GM21381 (cell line): ENCODE measurements around the gene TIMD4.
"Not testable (repeated sequence)": the region's sequence is repeated elsewhere in the genome, so short reads cannot be mapped to it uniquely, and the experiment has no call there.

Experiments used
- ATAC-seq: cut with Tn5 transposase; IDR thresholded peaks from one replicate; pipeline ENCODE4 v1.9.1; 2021; ENCODE audit warnings: mild to moderate bottlenecking, moderate library complexity; ENCODE audit not compliant: unreplicated experiment

Gene TIMD4

DNA sequence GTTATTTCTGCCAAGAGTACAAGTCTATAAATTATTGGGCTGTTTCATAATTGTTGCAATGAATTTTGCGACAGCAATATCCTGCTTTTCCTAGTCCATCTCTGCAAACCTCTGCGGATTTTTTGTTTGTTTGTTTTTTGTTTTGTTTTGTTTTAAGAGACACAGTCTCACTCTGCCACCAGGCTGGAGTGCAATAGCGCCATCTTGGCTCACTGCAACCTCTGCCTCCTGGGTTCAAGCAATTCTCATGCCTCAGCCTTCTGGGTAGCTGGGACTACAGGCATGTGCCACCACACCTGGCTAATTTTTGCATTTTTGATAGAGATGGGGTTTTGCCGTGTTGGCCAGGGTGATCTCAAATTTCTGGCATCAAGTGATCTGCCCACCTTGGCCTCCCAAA, 37.3 kb downstream of the TIMD4 start:
- ATAC-seq, result not testable (repeated sequence)

DNA sequence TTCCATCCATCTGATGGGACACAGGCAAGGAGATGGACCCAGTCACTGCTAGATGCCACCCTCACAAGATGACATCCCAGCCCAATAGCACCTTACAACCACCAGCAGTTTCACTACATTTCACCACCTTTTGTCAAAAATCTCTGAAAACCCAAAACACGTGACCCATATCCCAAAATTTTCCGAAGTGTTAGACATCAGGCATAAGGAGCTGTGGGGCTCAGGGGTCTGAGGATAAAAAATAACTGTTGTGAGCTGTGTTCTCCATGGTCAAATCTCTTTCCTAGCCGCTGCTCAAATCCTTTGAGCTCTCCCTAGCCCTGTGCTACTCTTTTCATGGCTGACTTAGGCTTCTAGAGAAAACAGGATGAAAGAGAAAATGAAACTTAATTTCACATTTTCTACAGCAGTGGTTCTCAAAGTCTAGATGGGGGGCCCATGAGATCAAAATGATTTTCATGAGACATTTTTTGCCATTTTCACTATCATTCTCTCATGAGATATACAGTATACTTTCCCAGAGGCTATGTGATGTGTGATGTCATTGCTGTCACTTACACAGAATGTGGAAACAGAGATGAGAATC, 40.7 kb downstream of the TIMD4 start:
- ATAC-seq, result peak; percentile 46

GRCh38 chr5:156920861-156921431, 42.1 kb downstream of the TIMD4 start:
- ATAC-seq, result peak; percentile 43

DNA sequence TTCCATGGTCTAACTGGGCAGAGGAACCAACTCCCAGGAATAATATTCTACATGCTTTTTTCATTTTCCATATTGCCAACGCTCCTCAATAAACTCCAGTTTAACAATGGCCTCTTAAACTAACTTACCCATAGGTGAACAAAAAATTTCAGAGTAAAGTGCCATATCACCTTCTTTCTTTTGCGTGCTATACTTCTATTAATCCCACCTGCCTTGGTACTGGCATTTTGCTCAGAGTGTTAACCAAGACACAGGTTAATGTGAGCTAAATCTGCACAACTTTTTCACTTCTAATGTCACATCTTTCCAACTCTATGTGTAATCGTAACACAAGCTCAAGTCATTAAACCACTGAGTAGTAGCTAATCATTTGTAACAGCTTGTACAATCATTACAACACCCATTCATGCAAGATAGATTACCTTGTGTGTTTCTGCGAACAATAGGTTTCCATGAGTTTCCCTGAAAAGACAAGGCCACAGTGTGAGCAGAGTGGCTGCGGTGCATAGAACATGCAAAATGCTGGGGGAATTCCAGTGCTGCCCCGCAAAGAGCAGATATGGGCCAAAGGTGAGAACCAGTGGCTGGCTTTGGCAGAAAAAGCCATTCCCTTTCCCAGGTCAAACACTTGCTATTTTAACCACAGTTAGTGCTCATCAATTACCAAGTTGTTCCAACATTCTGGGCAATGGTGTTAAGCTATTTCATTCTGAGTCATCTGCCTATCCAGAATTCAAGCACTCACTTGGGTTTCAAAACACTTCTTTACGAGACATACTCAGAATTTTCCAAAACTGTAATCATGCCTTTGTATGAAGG, 42.8 kb downstream of the TIMD4 start:
- ATAC-seq, result peak; percentile 51

DNA sequence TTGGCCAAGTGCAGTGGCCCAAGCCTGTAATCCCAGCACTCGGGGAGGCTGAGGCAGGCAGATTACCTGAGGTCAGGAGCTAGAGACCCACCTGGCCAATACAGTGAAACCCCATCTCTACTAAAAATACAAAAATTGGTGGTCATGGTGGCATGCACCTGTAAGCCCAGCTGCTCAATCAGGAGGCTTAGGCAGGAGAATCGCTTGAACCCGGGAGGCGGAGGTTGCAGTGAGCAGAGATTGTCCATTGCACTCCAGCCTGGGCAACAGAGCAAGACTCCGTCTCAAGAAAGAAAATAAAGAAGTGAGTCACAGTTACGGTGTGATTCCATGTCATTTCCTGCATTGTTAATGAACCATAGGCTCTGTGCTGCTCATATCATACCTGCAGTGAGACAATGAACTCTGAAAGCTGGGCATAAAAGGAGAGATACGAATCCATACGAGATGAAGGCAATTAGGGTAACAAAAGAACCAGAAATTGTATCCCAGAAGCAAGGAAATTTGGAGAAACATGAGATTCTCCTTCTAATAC, 44.6 kb downstream of the TIMD4 start:
- ATAC-seq, result no peak

DNA sequence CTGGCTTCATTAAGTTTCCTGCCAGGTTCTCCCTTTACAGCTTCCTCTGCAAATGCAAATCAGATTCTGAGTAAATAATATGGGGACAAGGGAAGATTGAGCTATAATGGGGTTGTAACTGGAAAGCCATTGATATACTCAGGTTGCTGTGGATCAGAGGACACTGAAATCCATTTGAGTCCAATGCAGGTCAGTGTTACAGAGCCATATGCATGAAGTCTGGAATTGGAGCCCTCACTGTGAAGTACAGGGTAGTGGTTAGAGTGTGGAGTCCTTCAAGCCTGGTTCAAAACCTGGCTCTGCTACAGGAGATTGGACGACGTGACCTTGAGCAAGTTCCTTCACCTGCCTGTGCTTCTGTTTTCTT, 48.7 kb downstream of the TIMD4 start:
- ATAC-seq, result no peak

DNA sequence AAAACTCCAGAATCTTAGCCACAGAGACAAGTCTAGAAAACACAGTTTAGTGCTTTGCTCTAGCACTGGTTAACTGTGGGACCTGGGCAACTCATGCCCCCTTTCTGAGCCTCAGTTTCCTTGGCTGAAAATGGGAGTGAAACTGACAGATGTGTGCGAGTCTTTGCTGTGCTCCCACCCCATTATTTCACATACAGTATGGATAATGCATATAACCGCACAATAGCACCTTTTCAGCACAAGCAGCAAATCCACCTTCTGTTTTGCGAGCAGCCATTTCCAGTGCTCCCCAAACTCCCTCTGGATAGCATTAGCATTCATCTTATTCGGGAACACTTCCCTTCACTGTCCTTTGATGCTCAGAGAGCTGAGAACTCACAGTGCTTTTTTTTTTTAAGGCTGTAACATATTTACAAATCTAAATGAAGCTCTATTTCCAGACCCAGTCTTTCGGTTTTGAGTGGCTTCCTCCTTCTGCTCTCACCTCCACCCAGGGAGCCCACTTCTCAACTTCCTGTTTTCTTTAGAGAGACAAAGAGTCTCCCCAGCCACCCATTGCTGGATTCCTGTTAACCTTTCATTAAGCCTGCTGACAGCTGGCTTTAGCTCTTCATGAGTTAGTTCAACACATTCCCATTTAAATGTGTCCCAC, 49.2 kb downstream of the TIMD4 start:
- ATAC-seq, result peak; percentile 87

GRCh38 chr5:156913355-156913718, 49.7 kb downstream of the TIMD4 start:
- ATAC-seq, result no peak

DNA sequence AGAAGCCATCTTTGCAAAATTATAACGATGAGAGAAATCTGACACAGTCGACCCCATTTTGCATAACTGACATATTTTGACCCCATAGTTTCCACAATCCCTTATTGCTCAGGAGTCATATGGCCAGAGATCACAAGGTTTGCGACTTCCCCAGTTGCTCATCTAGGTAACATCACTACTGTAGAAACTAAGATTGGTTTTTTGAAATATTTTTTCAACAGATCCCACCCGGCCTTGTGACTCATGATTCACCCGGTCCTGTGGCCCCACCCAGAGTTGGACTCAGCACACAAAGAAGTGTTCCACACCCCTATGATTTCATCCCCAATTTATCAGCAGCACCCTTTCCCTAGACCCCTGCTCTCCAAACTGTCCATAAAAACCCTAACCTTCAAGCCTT, 50.2 kb downstream of the TIMD4 start:
- no peak for ATAC-seq

GRCh38 chr5:156909180-156909579, 53.8 kb downstream of the TIMD4 start:
- no peak for ATAC-seq

GRCh38 chr5:156907667-156908066, 55.4 kb downstream of the TIMD4 start:
- no peak for ATAC-seq

GRCh38 chr5:156906807-156907206, 56.2 kb downstream of the TIMD4 start:
- no peak for ATAC-seq

DNA sequence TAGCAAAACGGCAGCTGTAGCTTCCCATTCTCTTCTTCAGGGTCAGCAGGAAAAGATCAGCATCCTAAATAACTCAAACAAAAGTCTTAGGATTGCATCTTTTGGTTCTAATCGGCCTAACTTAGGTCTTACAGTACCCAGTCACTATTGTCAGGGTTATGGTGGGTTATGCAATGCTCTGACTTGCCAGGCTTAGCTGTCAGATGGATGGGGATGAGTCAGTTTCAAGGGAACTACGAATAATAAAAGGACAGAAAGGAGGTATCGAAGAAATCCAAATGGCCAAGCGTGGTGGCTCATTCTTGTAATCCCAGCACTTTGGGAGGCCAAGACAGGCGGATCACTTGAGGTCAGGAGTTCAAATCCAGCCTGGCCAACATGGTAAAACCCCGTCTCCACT, 66.5 kb downstream of the TIMD4 start:
- ATAC-seq, result no peak

GRCh38 chr5:156893517-156893916, 69.5 kb downstream of the TIMD4 start:
- peak; percentile 68 for ATAC-seq

GRCh38 chr5:156892864-156893263, 70.2 kb downstream of the TIMD4 start:
- no peak for ATAC-seq

- ATAC-seq, result no peak
Measured at GRCh38 chr5:156892223-156892622, 70.8 kb downstream of the TIMD4 start.

- no peak for ATAC-seq
Measured at GRCh38 chr5:156888520-156888919, 74.5 kb downstream of the TIMD4 start.

- no peak for ATAC-seq
Measured at GRCh38 chr5:156883316-156883875, 79.6 kb downstream of the TIMD4 start.

- peak; percentile 93 for ATAC-seq
Measured at GRCh38 chr5:156879665-156880285, 83.3 kb downstream of the TIMD4 start.

- ATAC-seq, result no peak
Measured at GRCh38 chr5:156871212-156871611, 91.8 kb downstream of the TIMD4 start.

- no peak for ATAC-seq
Measured at GRCh38 chr5:156870498-156870839, 92.6 kb downstream of the TIMD4 start.
